Upper lobe of right lung (tissue), 1 donor: Measurements from ENCODE around the gene ZYG11B. TPM values are rescaled to one million over a fixed set of nuclear protein-coding genes. Genes with fewer than 3 reads are reported as not detected.
"Not testable (repeated sequence)": the region's sequence is repeated elsewhere in the genome, so short reads cannot be mapped to it uniquely, and the experiment has no call there.

Experiments used
- ATAC-seq: fragments of 200-7000 bp; cut with Tn5 transposase; one replicate; pipeline ENCODE4 v1.9.1; 2020; ENCODE audit warnings: mild to moderate bottlenecking, moderate library complexity
- DNase-seq: peaks from one replicate; pipeline ENCODE4 v3.0.0-alpha.2; 2020
- H3K27ac ChIP-seq: fragments of 200-600 bp; one replicate; pipeline ENCODE4 v1.8.0; 2022
- H3K27me3 ChIP-seq: fragments of 200-600 bp; one replicate; pipeline ENCODE4 v1.8.0; 2022; ENCODE audit warnings: mild to moderate bottlenecking
- H3K36me3 ChIP-seq: fragments of 200-600 bp; one replicate; pipeline ENCODE4 v1.8.0; 2022
- H3K4me1 ChIP-seq: fragments of 200-600 bp; one replicate; pipeline ENCODE4 v1.8.0; 2022
- H3K4me3 ChIP-seq: fragments of 200-600 bp; one replicate; pipeline ENCODE4 v1.8.0; 2022; ENCODE audit warnings: mild to moderate bottlenecking
- H3K9me3 ChIP-seq: fragments of 200-600 bp; one replicate; pipeline ENCODE4 v1.8.0; 2022
- CTCF ChIP-seq: fragments of 200-600 bp; IDR thresholded peaks from one replicate; pipeline ENCODE4 v1.8.0; 2022; ENCODE audit warnings: antibody characterized with exemption
- intact Hi-C: fragments of 100-400 bp; cut with DNase I; formaldehyde crosslinking; loops from one replicate; pipeline ENCODE4 v1.11.0; 2022
- total RNA-seq: library from RNA; stranded (reverse); fragmentation: NEBNext Ultra II Directional; extraction: Animal tissue kit (Norgen Biotek cat#: 25700); gene quantifications from one replicate; pipeline ENCODE4 v1.2.1, GENCODE V29; 2021
- donor health status: DM: no; HTN: yes; CAD: no; lungs with severe emphysema.

Gene ZYG11B
- total RNA-seq, 1 donor from 2014 or later, result 30.5 TPM

- Histone ChIP-seq H3K9me3 (no peaks in the 10 kb centered on the region), H3K4me1 (peaks cover 7% of the 10 kb centered on the region), H3K4me3 (no peak overlapping the region), H3K27me3 (no peaks in the 10 kb centered on the region), H3K27ac (no peak overlapping the region), H3K36me3 (no peaks in the 10 kb centered on the region)
- ATAC-seq, result no peak
- intact Hi-C loops, result no loop called here
- DNase-seq, result no peak
- TF ChIP-seq CTCF, result no peak
Measured at GRCh38 chr1:52733368-52733767, 7.1 kb downstream of the ZYG11B start.

- H3K4me1 ChIP-seq, result peaks cover 15% of the 10 kb centered on the region
Measured at GRCh38 chr1:52735371-52735770, 9.1 kb downstream of the ZYG11B start.

GRCh38 chr1:52738148-52738547 is 11.9 kb downstream of the ZYG11B start:
- DNase-seq, result no peak
- H3K4me1 ChIP-seq, result peaks cover 21% of the 10 kb centered on the region
- H3K9me3 ChIP-seq, result no peaks in the 10 kb centered on the region
- no peak for TF ChIP-seq CTCF
- H3K36me3 ChIP-seq, result no peaks in the 10 kb centered on the region
- no peak overlapping the region for H3K4me3 ChIP-seq
- no peak overlapping the region for H3K27ac ChIP-seq
- no peak for ATAC-seq
- no peaks in the 10 kb centered on the region for H3K27me3 ChIP-seq
- intact Hi-C loops, result no loop called here

More at GRCh38 chr1:52735371-52735770, 9.1 kb downstream of the ZYG11B start:
- H3K36me3 ChIP-seq, H3K4me3 ChIP-seq, H3K27me3 ChIP-seq, ATAC-seq, H3K9me3 ChIP-seq, intact Hi-C loops, DNase-seq, H3K27ac ChIP-seq: not testable (repeated sequence)

- Histone ChIP-seq H3K27ac (no peak overlapping the region), H3K4me1 (peaks cover 21% of the 10 kb centered on the region), H3K36me3 (no peaks in the 10 kb centered on the region), H3K4me3 (no peak overlapping the region), H3K9me3 (no peaks in the 10 kb centered on the region), H3K27me3 (no peaks in the 10 kb centered on the region)
- ATAC-seq (no peak), DNase-seq (no peak)
- intact Hi-C loops, result no loop called here
- TF ChIP-seq CTCF, result no peak
Measured at GRCh38 chr1:52738893-52739292, 12.6 kb downstream of the ZYG11B start.

- intact Hi-C loops, result no loop called here
- no peak overlapping the region for H3K27ac ChIP-seq
- H3K9me3 ChIP-seq, result no peaks in the 10 kb centered on the region
- no peak overlapping the region for H3K4me3 ChIP-seq
- DNase-seq (no peak), ATAC-seq (no peak)
- no peaks in the 10 kb centered on the region for H3K27me3 ChIP-seq
- TF ChIP-seq CTCF, result no peak
- H3K36me3 ChIP-seq, result no peaks in the 10 kb centered on the region
- peaks cover 21% of the 10 kb centered on the region for H3K4me1 ChIP-seq
Measured at GRCh38 chr1:52739699-52740467, 13.6 kb downstream of the ZYG11B start.

GRCh38 chr1:52741259-52741658 is 15.0 kb downstream of the ZYG11B start:
- intact Hi-C loops, result no loop called here
- Histone ChIP-seq H3K9me3 (no peaks in the 10 kb centered on the region), H3K4me3 (no peak overlapping the region), H3K4me1 (peaks cover 21% of the 10 kb centered on the region), H3K27ac (no peak overlapping the region), H3K36me3 (no peaks in the 10 kb centered on the region), H3K27me3 (no peaks in the 10 kb centered on the region)
- ATAC-seq (no peak), DNase-seq (no peak)
- TF ChIP-seq CTCF, result no peak
